MM.1S (cell line): ENCODE measurements around the gene SLC17A8.

ENCODE experiments used
- DNase-seq: peaks from one replicate; pipeline ENCODE4 v3.0.0-alpha.2; 2015
- H2AFZ ChIP-seq: fragments of 300-600 bp; sonication (generic); 2 replicates; pipeline ENCODE4 v1.6.0; 2016; ENCODE audit warnings: antibody characterized with exemption, low read length
- H3F3A ChIP-seq: fragments of 300-600 bp; sonication (generic); 2 replicates; pipeline ENCODE4 v1.6.1; 2016; ENCODE audit warnings: mild to moderate bottlenecking, antibody characterized with exemption, low read length, moderate library complexity, mixed read lengths; ENCODE audit not compliant: insufficient read depth
- H3K27ac ChIP-seq: fragments of 300-600 bp; sonication (generic); 2 replicates; pipeline ENCODE4 v1.5.1; 2016; ENCODE audit warnings: mild to moderate bottlenecking, low read length
- H3K27me3 ChIP-seq: fragments of 300-600 bp; sonication (generic); replicated peaks from 2 replicates; pipeline ENCODE4 v1.6.0; 2016; ENCODE audit warnings: low read length; ENCODE audit not compliant: insufficient read depth
- H3K36me3 ChIP-seq: fragments of 300-600 bp; sonication (generic); replicated peaks from 2 replicates; pipeline ENCODE4 v1.6.1; 2016; ENCODE audit warnings: mild to moderate bottlenecking, low read length, mixed read lengths; ENCODE audit not compliant: insufficient read depth
- H3K4me1 ChIP-seq: fragments of 300-600 bp; sonication (generic); 2 replicates; pipeline ENCODE4 v1.6.1; 2016; ENCODE audit warnings: low read length, mixed read lengths
- H3K4me2 ChIP-seq: fragments of 300-600 bp; sonication (generic); 2 replicates; pipeline ENCODE4 v1.6.0; 2016; ENCODE audit warnings: low read depth, low read length
- H3K4me3 ChIP-seq: fragments of 300-600 bp; sonication (generic); 2 replicates; pipeline ENCODE4 v1.5.1; 2016; ENCODE audit warnings: low read length, mixed read lengths
- H3K79me2 ChIP-seq: fragments of 300-600 bp; sonication (generic); 2 replicates; pipeline ENCODE4 v1.6.1; 2016; ENCODE audit warnings: mixed run types, low read length, mixed read lengths
- H3K9ac ChIP-seq: fragments of 300-600 bp; sonication (generic); 2 replicates; pipeline ENCODE4 v1.6.1; 2016; ENCODE audit warnings: low read length, mixed read lengths
- H3K9me2 ChIP-seq: fragments of 300-600 bp; sonication (generic); replicated peaks from 2 replicates; pipeline ENCODE4 v1.6.1; 2016; ENCODE audit warnings: mild to moderate bottlenecking, low read length, mixed read lengths; ENCODE audit not compliant: insufficient read depth
- H3K9me3 ChIP-seq: fragments of 300-600 bp; sonication (generic); replicated peaks from 2 replicates; pipeline ENCODE4 v1.6.1; 2016; ENCODE audit warnings: mild to moderate bottlenecking, low read length, mixed read lengths; ENCODE audit not compliant: insufficient read depth
- H4K20me1 ChIP-seq: fragments of 300-600 bp; sonication (generic); 2 replicates; pipeline ENCODE4 v1.6.1; 2016; ENCODE audit warnings: mild to moderate bottlenecking, low read length, moderate library complexity, mixed read lengths; ENCODE audit not compliant: insufficient read depth
- EZH2 ChIP-seq: fragments of 300-600 bp; sonication (generic); optimal IDR thresholded peaks from 2 replicates; pipeline ENCODE3; 2017; ENCODE audit warnings: low read depth, mild to moderate bottlenecking, antibody characterized with exemption, low read length, mixed read lengths
- EZH2phosphoT487 ChIP-seq: fragments of 300-600 bp; sonication (generic); IDR thresholded peaks from 2 replicates; pipeline ENCODE4 v1.6.1; 2018; ENCODE audit warnings: antibody characterized with exemption, low read length
- TF ChIP-seq, protein P1 (sequence below): fragments of 300-600 bp; sonication (generic); IDR thresholded peaks from 2 replicates; pipeline ENCODE4 v1.5.1; 2016; ENCODE audit warnings: antibody characterized with exemption, low read length, mixed read lengths

Gene SLC17A8

DNA sequence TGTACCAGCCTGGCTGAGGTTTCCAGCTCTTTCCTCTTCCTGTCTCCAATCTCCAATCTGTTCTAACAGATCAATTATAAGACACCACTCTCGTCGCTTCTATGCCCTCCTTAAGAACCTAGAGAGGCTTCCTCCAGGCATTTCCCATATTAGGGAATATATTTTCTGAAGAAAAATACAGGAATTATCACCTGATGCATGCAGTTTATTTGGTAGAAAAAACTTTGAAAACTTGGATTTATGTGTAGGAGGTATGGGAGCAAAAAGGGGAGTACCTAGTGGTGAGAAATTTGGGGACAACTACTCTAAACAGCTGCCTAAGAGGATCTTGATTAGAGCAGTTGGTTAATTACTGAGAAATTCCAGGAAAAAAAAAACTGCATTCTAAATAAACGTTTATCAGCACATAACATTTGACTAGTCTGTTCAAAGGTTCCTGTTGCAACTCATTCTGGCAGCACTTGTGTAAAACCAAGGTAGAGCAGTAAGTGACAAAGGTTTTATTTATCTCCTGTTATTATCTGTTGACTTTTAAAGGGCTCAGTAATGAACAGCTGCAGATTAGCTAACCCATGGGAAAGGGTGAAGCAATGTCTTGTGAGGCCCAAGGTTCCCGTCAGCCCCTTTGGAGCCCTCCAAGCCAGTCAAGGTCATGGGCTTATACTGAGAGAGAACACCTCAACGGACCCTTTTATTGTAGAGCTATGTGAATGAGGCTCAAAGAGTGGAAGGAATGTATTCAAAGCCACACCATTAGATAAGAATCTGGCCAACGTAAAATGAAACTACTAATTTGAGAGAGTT is 80.4 kb downstream of the SLC17A8 start:
- no peak overlapping the region for H3K4me2 ChIP-seq
- no peak overlapping the region for H3K9ac ChIP-seq
- H3F3A ChIP-seq = no peaks in the 10 kb centered on the region
- no peak for DNase-seq
- H3K36me3 ChIP-seq = no peaks in the 10 kb centered on the region
- H3K9me3 ChIP-seq = no peaks in the 10 kb centered on the region
- TF ChIP-seq EZH2phosphoT487 = no peak
- TF ChIP-seq, protein P1, sequence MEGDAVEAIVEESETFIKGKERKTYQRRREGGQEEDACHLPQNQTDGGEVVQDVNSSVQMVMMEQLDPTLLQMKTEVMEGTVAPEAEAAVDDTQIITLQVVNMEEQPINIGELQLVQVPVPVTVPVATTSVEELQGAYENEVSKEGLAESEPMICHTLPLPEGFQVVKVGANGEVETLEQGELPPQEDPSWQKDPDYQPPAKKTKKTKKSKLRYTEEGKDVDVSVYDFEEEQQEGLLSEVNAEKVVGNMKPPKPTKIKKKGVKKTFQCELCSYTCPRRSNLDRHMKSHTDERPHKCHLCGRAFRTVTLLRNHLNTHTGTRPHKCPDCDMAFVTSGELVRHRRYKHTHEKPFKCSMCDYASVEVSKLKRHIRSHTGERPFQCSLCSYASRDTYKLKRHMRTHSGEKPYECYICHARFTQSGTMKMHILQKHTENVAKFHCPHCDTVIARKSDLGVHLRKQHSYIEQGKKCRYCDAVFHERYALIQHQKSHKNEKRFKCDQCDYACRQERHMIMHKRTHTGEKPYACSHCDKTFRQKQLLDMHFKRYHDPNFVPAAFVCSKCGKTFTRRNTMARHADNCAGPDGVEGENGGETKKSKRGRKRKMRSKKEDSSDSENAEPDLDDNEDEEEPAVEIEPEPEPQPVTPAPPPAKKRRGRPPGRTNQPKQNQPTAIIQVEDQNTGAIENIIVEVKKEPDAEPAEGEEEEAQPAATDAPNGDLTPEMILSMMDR = no peak
- TF ChIP-seq EZH2 = no peak
- no peaks in the 10 kb centered on the region for H3K27me3 ChIP-seq
- H3K9me2 ChIP-seq = no peaks in the 10 kb centered on the region
- no peak overlapping the region for H3K4me3 ChIP-seq
- H3K27ac ChIP-seq = no peak overlapping the region
- no peaks in the 10 kb centered on the region for H4K20me1 ChIP-seq
- no peaks in the 10 kb centered on the region for H3K4me1 ChIP-seq
- no peak overlapping the region for H2AFZ ChIP-seq
- H3K79me2 ChIP-seq = no peaks in the 10 kb centered on the region

GRCh38 chr12:100439797-100440196 is 82.9 kb downstream of the SLC17A8 start:
- Histone ChIP-seq H3K9me2 (no peaks in the 10 kb centered on the region), H3K27me3 (no peaks in the 10 kb centered on the region), H3K27ac (no peak overlapping the region), H2AFZ (no peak overlapping the region), H3F3A (no peaks in the 10 kb centered on the region), H3K4me3 (no peak overlapping the region), H3K9me3 (no peaks in the 10 kb centered on the region), H3K36me3 (no peaks in the 10 kb centered on the region), H3K4me1 (no peaks in the 10 kb centered on the region), H4K20me1 (no peaks in the 10 kb centered on the region), H3K4me2 (no peak overlapping the region), H3K79me2 (no peaks in the 10 kb centered on the region), H3K9ac (no peak overlapping the region)
- TF ChIP-seq EZH2phosphoT487 (no peak), EZH2 (no peak)
- TF ChIP-seq, protein P1 = no peak
- DNase-seq = no peak

- H3K9me2 ChIP-seq = no peaks in the 10 kb centered on the region
- TF ChIP-seq EZH2 (no peak), EZH2phosphoT487 (no peak)
- TF ChIP-seq, protein P1 = no peak
- H3K4me1 ChIP-seq = no peaks in the 10 kb centered on the region
- DNase-seq = no peak
- H3K9me3 ChIP-seq = no peaks in the 10 kb centered on the region
- H3K36me3 ChIP-seq = no peaks in the 10 kb centered on the region
- H3K4me3 ChIP-seq = no peak overlapping the region
- no peak overlapping the region for H3K4me2 ChIP-seq
- no peaks in the 10 kb centered on the region for H4K20me1 ChIP-seq
- no peaks in the 10 kb centered on the region for H3K79me2 ChIP-seq
- no peak overlapping the region for H2AFZ ChIP-seq
- H3K27ac ChIP-seq = no peak overlapping the region
- H3K27me3 ChIP-seq = no peaks in the 10 kb centered on the region
- H3K9ac ChIP-seq = no peak overlapping the region
- no peaks in the 10 kb centered on the region for H3F3A ChIP-seq
Observed at GRCh38 chr12:100442403-100442802, 85.5 kb downstream of the SLC17A8 start.
